D721Med (cell line): ENCODE results near the gene MTFR1L.

Experiments
- DNase-seq: peaks from one replicate; pipeline ENCODE4 v3.0.0; 2011; ENCODE audit warnings: low spot score; ENCODE audit not compliant: insufficient read length
- FAIRE-seq: peaks from 2 replicates; lab custom pipeline; 2011; peaks lifted over from hg19 to GRCh38; lab: Jason Lieb, UNC
- CTCF ChIP-seq: IDR thresholded peaks from 2 replicates; pipeline ENCODE4 v1.5.1; 2012; ENCODE audit warnings: mild to moderate bottlenecking, control low read depth; ENCODE audit not compliant: insufficient read depth; ENCODE audit errors: missing control alignments

MTFR1L gene

GRCh38 chr1:25792115-25792514 is 27.6 kb upstream of the MTFR1L start:
- DNase-seq = no peak
- TF ChIP-seq CTCF = no peak
- FAIRE-seq = no peak

- DNase-seq (no peak), FAIRE-seq (no peak)
- TF ChIP-seq CTCF = no peak
These were observed 26.1 kb upstream of the MTFR1L start for GRCh38 chr1:25793585-25794170.

- TF ChIP-seq CTCF = no peak
- FAIRE-seq (no peak), DNase-seq (no peak)
These were observed 25.4 kb upstream of the MTFR1L start for GRCh38 chr1:25794325-25794724.

GRCh38 chr1:25795211-25795610 is 24.5 kb upstream of the MTFR1L start:
- FAIRE-seq (no peak), DNase-seq (no peak)
- TF ChIP-seq CTCF = no peak

- DNase-seq (no peak), FAIRE-seq (no peak)
- TF ChIP-seq CTCF = no peak
These were observed 23.6 kb upstream of the MTFR1L start for GRCh38 chr1:25795946-25796810.

- no peak for FAIRE-seq
- TF ChIP-seq CTCF = peak; percentile 91
- DNase-seq = peak; percentile 64
These were observed 22.8 kb upstream of the MTFR1L start for GRCh38 chr1:25796811-25797458.

- FAIRE-seq = no peak
- peak; percentile 35 for TF ChIP-seq CTCF
- no peak for DNase-seq
These were observed 21.8 kb upstream of the MTFR1L start for GRCh38 chr1:25797939-25798338.
